ENCODE data around the gene KRT73. TPM values are rescaled to one million over a fixed set of nuclear protein-coding genes. Genes with fewer than 3 reads are reported as not detected.
A peak's percentile ranks its signal among the peaks of the same experiment; 100 is the strongest.

KRT73 gene
- total and polyA plus RNA-seq, 2 donors (not counting 3 experiments of a cell fraction or from before 2014, with no cell fraction given): not detected

DNA sequence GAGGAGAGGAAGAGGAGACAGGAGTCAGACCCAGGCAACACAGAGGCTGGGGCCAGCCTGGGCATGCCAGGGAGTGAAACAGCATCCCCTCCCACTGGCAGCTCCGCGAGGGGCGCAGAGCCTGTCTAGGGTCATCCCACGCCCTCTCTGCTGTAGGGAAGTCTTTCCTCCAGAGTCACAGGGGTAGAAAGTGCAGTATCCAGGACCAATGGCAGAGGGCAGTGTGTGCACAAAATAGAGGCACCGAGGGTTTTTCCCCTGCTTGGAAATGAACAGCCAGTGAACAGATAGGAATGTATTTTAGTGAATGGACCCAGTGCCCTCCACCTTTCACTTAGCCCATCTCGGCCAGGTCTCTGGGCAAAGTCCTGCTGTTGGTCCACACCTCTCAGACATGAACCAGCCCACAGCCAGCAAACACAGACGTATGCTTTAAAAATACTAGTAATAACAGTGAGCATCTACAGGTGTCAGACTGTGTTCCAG lies 35.3 kb downstream of the KRT73 start:
- H4K20me1 ChIP-seq (replicated peaks; ENCODE audit: control insufficient read depth, extremely low read depth, insufficient read depth, low read length): no peaks in the 10 kb centered on the region
- no peak overlapping the region for H3K27ac ChIP-seq (ENCODE audit: insufficient read depth, low read depth, low read length)
- dilution Hi-C loops (cut with MboI; ENCODE audit: extremely low pct_ligation_motif_present, low sequenced_read_pairs) (no loop called here), intact Hi-C loops (cut with micrococcal nuclease) (loop anchor here (1.0 kb wide), 4 partner anchors 282 to 398 kb away; no protein-coding TSS in a partner anchor)
- H3K36me3 ChIP-seq (ENCODE audit: control insufficient read depth in 2 of 2, extremely low read depth in 1 of 2, insufficient read depth in 2 of 2, low read length in 2 of 2): no peaks in the 10 kb centered on the region
- TF ChIP-seq, protein P1, sequence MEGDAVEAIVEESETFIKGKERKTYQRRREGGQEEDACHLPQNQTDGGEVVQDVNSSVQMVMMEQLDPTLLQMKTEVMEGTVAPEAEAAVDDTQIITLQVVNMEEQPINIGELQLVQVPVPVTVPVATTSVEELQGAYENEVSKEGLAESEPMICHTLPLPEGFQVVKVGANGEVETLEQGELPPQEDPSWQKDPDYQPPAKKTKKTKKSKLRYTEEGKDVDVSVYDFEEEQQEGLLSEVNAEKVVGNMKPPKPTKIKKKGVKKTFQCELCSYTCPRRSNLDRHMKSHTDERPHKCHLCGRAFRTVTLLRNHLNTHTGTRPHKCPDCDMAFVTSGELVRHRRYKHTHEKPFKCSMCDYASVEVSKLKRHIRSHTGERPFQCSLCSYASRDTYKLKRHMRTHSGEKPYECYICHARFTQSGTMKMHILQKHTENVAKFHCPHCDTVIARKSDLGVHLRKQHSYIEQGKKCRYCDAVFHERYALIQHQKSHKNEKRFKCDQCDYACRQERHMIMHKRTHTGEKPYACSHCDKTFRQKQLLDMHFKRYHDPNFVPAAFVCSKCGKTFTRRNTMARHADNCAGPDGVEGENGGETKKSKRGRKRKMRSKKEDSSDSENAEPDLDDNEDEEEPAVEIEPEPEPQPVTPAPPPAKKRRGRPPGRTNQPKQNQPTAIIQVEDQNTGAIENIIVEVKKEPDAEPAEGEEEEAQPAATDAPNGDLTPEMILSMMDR (IDR thresholded peaks at IDR 0.05; ENCODE audit: extremely low read depth in 1 of 2, insufficient read depth in 1 of 2, low read depth in 1 of 2, low read length in 2 of 2): peak; percentile 49 to 66
- TF ChIP-seq MYC (IDR thresholded peaks at IDR 0.05; ENCODE audit: low read depth, low read length): no peak
- no peak for TF ChIP-seq FOS (IDR thresholded peaks at IDR 0.05; ENCODE audit: borderline replicate concordance, insufficient read depth, low read length)
- H3K79me2 ChIP-seq (ENCODE audit: control insufficient read depth, insufficient read depth, low read length): no peaks in the 10 kb centered on the region
- H3K4me2 ChIP-seq (ENCODE audit: insufficient read depth, low read length): no peak overlapping the region
- no peaks in the 10 kb centered on the region for H3K9me3 ChIP-seq (replicated peaks; ENCODE audit: control insufficient read depth, insufficient read depth, low read length)
- no peaks in the 10 kb centered on the region for H3K4me1 ChIP-seq (ENCODE audit: control insufficient read depth, extremely low read depth, insufficient read depth, low read length)
- no peak overlapping the region for H3K4me3 ChIP-seq (replicated peaks in 1 of 3; ENCODE audit: insufficient read depth in 1 of 3, low read depth in 1 of 3, low read length in 3 of 3)
- BruUV-seq (replicated peaks): no TSS peak
- no peaks in the 10 kb centered on the region for H3K9me1 ChIP-seq (replicated peaks; ENCODE audit: control insufficient read depth, extremely low read depth, insufficient read depth, low read length)
- no peak overlapping the region for H2AFZ ChIP-seq (ENCODE audit: low read depth, low read length)
- DNase-seq (ENCODE audit: low read depth, low spot score) (peak; percentile 53), FAIRE-seq (peak; percentile 71)
- no peak overlapping the region for H3K9ac ChIP-seq (replicated peaks; ENCODE audit: extremely low read depth, insufficient read depth, low read length)
- POLR2A ChIA-PET: no interaction called here
- H3K27me3 ChIP-seq (ENCODE audit: control insufficient read depth in 2 of 2, insufficient read depth in 2 of 2, low read length in 2 of 2): peaks cover 2% of the 10 kb centered on the region in 2 experiments
- CTCF ChIA-PET: interaction anchor here (1.0 to 12.3 kb wide), 7 partner anchors 12 to 428 kb away, joined by 3 to 135 read pairs (median 6); no protein-coding TSS in a partner anchor

DNA sequence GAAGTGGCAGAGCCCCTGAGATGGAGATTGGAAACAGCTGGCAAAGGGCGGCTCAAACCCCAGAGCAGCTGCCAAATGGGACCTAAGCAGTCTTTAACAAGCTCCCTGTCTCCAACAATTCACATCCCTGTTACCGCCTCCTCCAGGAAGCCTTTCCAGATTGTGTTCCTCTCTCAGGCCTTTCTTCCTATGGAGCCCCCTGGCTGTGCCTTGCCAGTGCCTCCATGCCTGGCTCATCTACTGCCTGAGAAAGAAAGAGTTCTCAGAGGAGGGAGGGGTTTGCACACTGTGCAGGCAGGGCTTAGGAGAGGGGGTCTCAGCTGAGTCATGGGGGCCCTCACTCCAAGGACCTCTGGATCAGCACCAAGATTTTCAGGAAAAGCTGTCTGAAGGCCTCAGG lies 35.9 kb downstream of the KRT73 start:
- Histone ChIP-seq H4K20me1 (replicated peaks; ENCODE audit: control insufficient read depth, extremely low read depth, insufficient read depth, low read length) (no peaks in the 10 kb centered on the region), H3K9me3 (replicated peaks; ENCODE audit: control insufficient read depth, insufficient read depth, low read length) (no peaks in the 10 kb centered on the region), H3K27ac (ENCODE audit: insufficient read depth, low read depth, low read length) (no peak overlapping the region), H3K9ac (replicated peaks; ENCODE audit: extremely low read depth, insufficient read depth, low read length) (no peak overlapping the region), H3K4me2 (ENCODE audit: insufficient read depth, low read length) (no peak overlapping the region), H3K79me2 (ENCODE audit: control insufficient read depth, insufficient read depth, low read length) (no peaks in the 10 kb centered on the region), H3K4me1 (ENCODE audit: control insufficient read depth, extremely low read depth, insufficient read depth, low read length) (no peaks in the 10 kb centered on the region), H3K27me3 (ENCODE audit: control insufficient read depth in 2 of 2, insufficient read depth in 2 of 2, low read length in 2 of 2) (peaks cover 2% of the 10 kb centered on the region in 2 experiments), H2AFZ (ENCODE audit: low read depth, low read length) (no peak overlapping the region), H3K9me1 (replicated peaks; ENCODE audit: control insufficient read depth, extremely low read depth, insufficient read depth, low read length) (no peaks in the 10 kb centered on the region), H3K36me3 (ENCODE audit: control insufficient read depth in 2 of 2, extremely low read depth in 1 of 2, insufficient read depth in 2 of 2, low read length in 2 of 2) (no peaks in the 10 kb centered on the region), H3K4me3 (replicated peaks in 1 of 3; ENCODE audit: insufficient read depth in 1 of 3, low read depth in 1 of 3, low read length in 3 of 3) (no peak overlapping the region)
- DNase-seq (ENCODE audit: low read depth, low spot score): no peak
- no peak for TF ChIP-seq FOS (IDR thresholded peaks at IDR 0.05; ENCODE audit: borderline replicate concordance, insufficient read depth, low read length)
- TF ChIP-seq POLR2AphosphoS5 (IDR thresholded peaks at IDR 0.05; ENCODE audit: insufficient read depth, low read depth, low read length): no peak
- TF ChIP-seq, protein P1 (IDR thresholded peaks at IDR 0.05; ENCODE audit: extremely low read depth in 1 of 2, insufficient read depth in 1 of 2, low read depth in 1 of 2, low read length in 2 of 2): no peak
- TF ChIP-seq POLR2A (IDR thresholded peaks at IDR 0.05; ENCODE audit: low read depth, low read length): no peak
- no peak for TF ChIP-seq MYC (IDR thresholded peaks at IDR 0.05; ENCODE audit: low read depth, low read length)
- no peak for TF ChIP-seq JUN (IDR thresholded peaks at IDR 0.05; ENCODE audit: borderline replicate concordance, insufficient read depth, insufficient read length, low read depth)
- TF ChIP-seq GATA2 (IDR thresholded peaks at IDR 0.05; ENCODE audit: insufficient read depth, insufficient read length, low read depth, low read length): no peak
- TF ChIP-seq, protein P2, sequence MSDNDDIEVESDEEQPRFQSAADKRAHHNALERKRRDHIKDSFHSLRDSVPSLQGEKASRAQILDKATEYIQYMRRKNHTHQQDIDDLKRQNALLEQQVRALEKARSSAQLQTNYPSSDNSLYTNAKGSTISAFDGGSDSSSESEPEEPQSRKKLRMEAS (IDR thresholded peaks at IDR 0.05; ENCODE audit: insufficient read depth, insufficient read length): no peak
- no peak for TF ChIP-seq EZH2 (IDR thresholded peaks at IDR 0.05; ENCODE audit: borderline replicate concordance, low read depth, low read length, severe bottlenecking)
- POLR2A ChIA-PET: no interaction called here
- no peak for FAIRE-seq
- dilution Hi-C loops (cut with MboI; ENCODE audit: extremely low pct_ligation_motif_present, low sequenced_read_pairs): no loop called here
- CTCF ChIA-PET: interaction anchor here (1.0 to 12.3 kb wide), 4 partner anchors 283 to 398 kb away, joined by 3 to 135 read pairs (median 83); no protein-coding TSS in a partner anchor
- no TSS peak for BruUV-seq (replicated peaks)
- intact Hi-C loops (cut with micrococcal nuclease): no loop called here
